Lower leg skin (tissue), 4 donors: ENCODE measurements around the gene ASXL1. TPM values are rescaled to one million over a fixed set of nuclear protein-coding genes. Genes with fewer than 3 reads are reported as not detected.
"Not testable (repeated sequence)": the region's sequence is repeated elsewhere in the genome, so short reads cannot be mapped to it uniquely, and the experiment has no call there.

Experiments used
- DNase-seq, 2 donors: peaks; one replicate each; pipeline ENCODE4 v3.0.0-alpha.2; 2019; ENCODE audit warnings: low spot score in 2 of 2
- H3K4me3 ChIP-seq: fragments of 200-600 bp; sonication (generic); 2 replicates; pipeline ENCODE4 v1.5.1; 2017; ENCODE audit warnings: mild to moderate bottlenecking, low read depth; ENCODE audit not compliant: poor library complexity, severe bottlenecking
- CTCF ChIP-seq, 3 donors: fragments of 450-650 bp; IDR thresholded peaks; one replicate each; pipeline ENCODE4 v1.5.1; 2016; ENCODE audit warnings: antibody characterized with exemption in 3 of 3, mild to moderate bottlenecking in 3 of 3, moderate library complexity in 2 of 3
- POLR2A ChIP-seq, 2 donors: fragments of 450-650 bp; IDR thresholded peaks; one replicate each; pipeline ENCODE4 v1.6.1; 2016 to 2017; ENCODE audit warnings: antibody characterized with exemption in 2 of 2, mild to moderate bottlenecking in 1 of 2, moderate library complexity in 1 of 2
- WGBS, 2 donors: methylation state at CpG; one replicate each; pipeline ENCODE4 v1.1.5; 2018; 5-methylcytosine and 5-hydroxymethylcytosine counted together
- intact Hi-C: fragments of 100-400 bp; cut with DNase I; formaldehyde crosslinking; loops from one replicate; pipeline ENCODE4 v1.15.0; 2023; ENCODE audit warnings: low total_unique reads
- total RNA-seq, 4 donors: library from RNA; depleted of rRNA; stranded (reverse); fragments of >200 nt; gene quantifications; one replicate each; pipeline ENCODE4 v1.1.0, GENCODE V29; 2016

Gene ASXL1
- total RNA-seq, 4 donors from 2014 or later = 29.1 to 84.8 (median 32.6) TPM

- H3K4me3 ChIP-seq = no peak overlapping the region
- no peak for DNase-seq
- intact Hi-C loops = loop anchor here (10.0 kb wide), 1 partner anchor 760 kb away; the partner anchor contains the start of gene COX4I2
- WGBS, 2 donors = 93 to 97% methylated on average over 3 of the region's 3 CpGs
- TF ChIP-seq POLR2A (IDR thresholded peaks at IDR 0.05) = no peak
- TF ChIP-seq CTCF (IDR thresholded peaks at IDR 0.05) = no peak
Measured at GRCh38 chr20:32395066-32395465, 36.9 kb downstream of the ASXL1 start.

- H3K4me3 ChIP-seq = no peak overlapping the region
- WGBS, 2 donors = 73 to 76% methylated on average over 3 of the region's 3 CpGs
- intact Hi-C loops = loop anchor here (10.0 kb wide), 1 partner anchor 762 kb away; the partner anchor contains the start of gene COX4I2
- no peak for TF ChIP-seq POLR2A (IDR thresholded peaks at IDR 0.05)
- TF ChIP-seq CTCF (IDR thresholded peaks at IDR 0.05) = no peak
- no peak for DNase-seq
Measured at GRCh38 chr20:32396646-32397160, 38.6 kb downstream of the ASXL1 start.

GRCh38 chr20:32397567-32398084 is 39.5 kb downstream of the ASXL1 start:
- no peak for DNase-seq
- intact Hi-C loops = loop anchor here (10.0 kb wide), 1 partner anchor 763 kb away; the partner anchor contains the start of gene COX4I2
- H3K4me3 ChIP-seq = no peak overlapping the region
- 95% methylated on average over 11 of the region's 11 CpGs for WGBS, 2 donors
- no peak for TF ChIP-seq POLR2A (IDR thresholded peaks at IDR 0.05)
- TF ChIP-seq CTCF (IDR thresholded peaks at IDR 0.05) = no peak

- intact Hi-C loops = no loop called here
- no peak for TF ChIP-seq POLR2A (IDR thresholded peaks at IDR 0.05)
- no peak for TF ChIP-seq CTCF (IDR thresholded peaks at IDR 0.05)
- 90 to 92% methylated on average over 1 of the region's 1 CpG for WGBS, 2 donors
- DNase-seq = no peak
- no peak overlapping the region for H3K4me3 ChIP-seq
Measured at GRCh38 chr20:32400476-32400875, 42.3 kb downstream of the ASXL1 start.

- WGBS, 2 donors = 67 to 75% methylated on average over 2 of the region's 2 CpGs
- DNase-seq = no peak
- H3K4me3 ChIP-seq = no peak overlapping the region
- no peak for TF ChIP-seq POLR2A (IDR thresholded peaks at IDR 0.05)
- no peak for TF ChIP-seq CTCF (IDR thresholded peaks at IDR 0.05)
- intact Hi-C loops = no loop called here
Measured at GRCh38 chr20:32404017-32404416, 45.9 kb downstream of the ASXL1 start.

GRCh38 chr20:32406701-32407100 is 48.6 kb downstream of the ASXL1 start:
- no peak for TF ChIP-seq CTCF (IDR thresholded peaks at IDR 0.05)
- no peak for TF ChIP-seq POLR2A (IDR thresholded peaks at IDR 0.05)
- intact Hi-C loops = no loop called here
- no peak overlapping the region for H3K4me3 ChIP-seq
- 95 to 98% methylated on average over 4 of the region's 4 CpGs for WGBS, 2 donors
- no peak for DNase-seq

GRCh38 chr20:32407131-32407750 is 49.1 kb downstream of the ASXL1 start:
- 94 to 96% methylated on average over 9 of the region's 9 CpGs for WGBS, 2 donors
- DNase-seq, H3K4me3 ChIP-seq, intact Hi-C loops: not testable (repeated sequence)
